CD4-positive, CD25-positive, alpha-beta regulatory T cell (primary cell): Measurements from ENCODE around the gene CST9. TPM values are rescaled to one million over a fixed set of nuclear protein-coding genes. Genes with fewer than 3 reads are reported as not detected.

ENCODE experiments used
- ATAC-seq, 2 donors: fragments of 150-1000 bp; cut with Tn5 transposase; one replicate each; pipeline ENCODE4 v1.10.0; 2021; ENCODE audit warnings: low read depth in 2 of 2, moderate number of reproducible peaks in 2 of 2, moderate library complexity in 1 of 2
- DNase-seq, 3 donors: peaks; one replicate each; pipeline versions ENCODE4 v3.0.0 to v3.0.0-alpha.2; 2012 to 2022; ENCODE audit warnings: mixed read lengths in 1 of 3
- H3K27ac ChIP-seq: one replicate; pipeline ENCODE4 v1.7.0; 2013; ENCODE audit warnings: mild to moderate bottlenecking, low read length; ENCODE audit not compliant: insufficient read depth, poor library complexity, severe bottlenecking
- H3K27me3 ChIP-seq: one replicate; pipeline ENCODE4 v1.7.0; 2013; ENCODE audit warnings: low read length; ENCODE audit not compliant: control insufficient read depth, insufficient read depth
- H3K36me3 ChIP-seq: one replicate; pipeline ENCODE4 v1.7.0; 2013; ENCODE audit warnings: mild to moderate bottlenecking, low read length, moderate library complexity; ENCODE audit not compliant: control insufficient read depth, insufficient read depth
- H3K4me1 ChIP-seq: 2 replicates; pipeline ENCODE4 v1.7.0; 2013; ENCODE audit warnings: mild to moderate bottlenecking, low read length; ENCODE audit not compliant: insufficient read depth, control insufficient read depth, poor library complexity, severe bottlenecking
- H3K4me3 ChIP-seq: one replicate; pipeline ENCODE4 v1.7.0; 2013; ENCODE audit warnings: low read depth, mild to moderate bottlenecking, low read length, moderate library complexity
- H3K9me3 ChIP-seq, 2 experiments: 1 replicate in 1 of 2; 2 replicates in 1 of 2; pipeline ENCODE4 v1.7.0; 2013; ENCODE audit warnings: low read length in 2 of 2, mild to moderate bottlenecking in 1 of 2, moderate library complexity in 1 of 2; ENCODE audit not compliant: control insufficient read depth in 2 of 2
- H3K27ac Mint-ChIP-seq, 3 donors: one replicate each; pipeline ENCODE4 v1.8.0; 2020 to 2022; ENCODE audit warnings: mild to moderate bottlenecking in 3 of 3, mixed read lengths in 3 of 3, moderate library complexity in 2 of 3
- H3K27me3 Mint-ChIP-seq: one replicate; pipeline ENCODE4 v1.8.0; 2022; ENCODE audit warnings: mild to moderate bottlenecking, mixed read lengths
- H3K36me3 Mint-ChIP-seq: one replicate; pipeline ENCODE4 v1.8.0; 2020; ENCODE audit warnings: mixed read lengths
- H3K4me1 Mint-ChIP-seq, 4 donors: one replicate each; pipeline ENCODE4 v1.8.0; 2020 to 2022; ENCODE audit warnings: mixed read lengths in 4 of 4, mild to moderate bottlenecking in 1 of 4
- H3K4me3 Mint-ChIP-seq, 4 donors: one replicate each; pipeline ENCODE4 v1.8.0; 2020 to 2022; ENCODE audit warnings: mild to moderate bottlenecking in 4 of 4, mixed read lengths in 4 of 4, moderate library complexity in 3 of 4
- H3K9me3 Mint-ChIP-seq, 7 donors: one replicate each; pipeline ENCODE4 v1.8.0; 2020 to 2022; ENCODE audit warnings: mixed read lengths in 7 of 7, mild to moderate bottlenecking in 3 of 7, moderate library complexity in 2 of 7
- polyA plus RNA-seq, 4 donors: library from polyadenylated mRNA; unstranded; fragments of 300-500 nt; fragmentation: Illumina TruSeq; gene quantifications; one replicate each; pipeline ENCODE4 v1.2.3, GENCODE V29; 2021
- total RNA-seq: library from RNA; stranded (reverse); gene quantifications from one replicate; pipeline ENCODE4 v1.2.3, GENCODE V29; 2022

CST9 gene, protein sequence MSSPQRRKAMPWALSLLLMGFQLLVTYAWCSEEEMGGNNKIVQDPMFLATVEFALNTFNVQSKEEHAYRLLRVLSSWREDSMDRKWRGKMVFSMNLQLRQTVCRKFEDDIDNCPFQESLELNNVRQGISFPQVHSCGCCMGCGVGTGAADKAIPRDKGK
- total RNA-seq (not detected), polyA plus RNA-seq (not detected)

DNA sequence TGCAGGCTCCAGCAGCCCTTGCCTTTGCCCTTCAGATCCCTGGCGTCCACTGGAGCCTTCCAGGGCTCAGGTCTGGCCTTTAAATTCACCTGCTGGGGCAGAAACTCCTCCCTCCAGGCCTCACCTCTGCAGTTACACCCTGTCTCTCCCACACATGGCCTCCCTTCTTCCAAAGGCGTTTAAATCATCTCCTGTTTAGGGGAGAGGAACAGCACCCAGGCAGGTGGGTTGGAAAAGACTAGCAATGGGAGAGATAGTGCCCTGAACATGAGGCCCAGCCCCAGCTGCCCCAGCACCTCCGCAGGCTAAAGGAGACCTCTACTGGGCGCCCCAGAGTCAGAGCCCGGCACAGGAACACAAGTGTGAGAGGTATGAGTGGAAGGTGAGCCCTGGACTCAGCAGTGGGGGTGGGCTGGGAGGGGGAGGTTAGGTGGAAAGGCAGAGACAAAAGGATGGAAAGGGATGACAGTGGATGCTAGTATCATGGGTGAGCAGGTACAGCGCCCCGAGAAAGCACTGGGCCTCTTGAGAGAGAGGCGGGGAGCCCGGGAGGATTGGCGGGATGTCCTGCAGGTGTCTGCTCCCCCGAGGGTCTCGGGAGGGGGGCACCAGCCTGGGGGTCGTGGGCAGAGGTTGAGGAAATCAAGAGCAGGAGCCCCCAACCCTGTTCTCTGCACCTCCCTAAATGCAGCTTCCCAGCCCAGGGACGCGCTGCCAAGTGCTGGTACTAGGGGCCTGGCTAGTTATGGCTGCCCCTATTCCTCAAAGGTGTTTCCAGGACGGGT lies at the start of gene CST9:
Gene CST9 (minus strand): TSS at position 51 of the 785 bp plus-strand sequence. CDS start 53 bp downstream, outside the sequence.
- Histone ChIP-seq H3K4me1 (no peaks in the 10 kb centered on the region), H3K9me3 (no peaks in the 10 kb centered on the region), H3K27ac (no peak within 1 kb of the TSS), H3K36me3 (no peaks in the 10 kb centered on the region), H3K4me3 (no peak within 1 kb of the TSS), H3K27me3 (no peaks in the 10 kb centered on the region)
- Mint-ChIP-seq H3K4me3 (no peak within 1 kb of the TSS), H3K27me3 (no peaks in the 10 kb centered on the region), H3K9me3 (no peaks in the 10 kb centered on the region), H3K27ac (no peak within 1 kb of the TSS), H3K36me3 (no peaks in the 10 kb centered on the region), H3K4me1 (no peaks in the 10 kb centered on the region)
- DNase-seq (no peak), ATAC-seq (no peak)

GRCh38 chr20:23654717-23655116 lies 49.0 kb upstream of the CST9 start:
- Histone ChIP-seq H3K36me3 (no peaks in the 10 kb centered on the region), H3K27ac (no peak overlapping the region), H3K4me1 (no peaks in the 10 kb centered on the region), H3K27me3 (no peaks in the 10 kb centered on the region), H3K4me3 (no peak overlapping the region), H3K9me3 (no peaks in the 10 kb centered on the region)
- no peak for DNase-seq
- H3K27ac Mint-ChIP-seq = no peak overlapping the region
- no peak for ATAC-seq
- H3K27me3 Mint-ChIP-seq = no peaks in the 10 kb centered on the region
- H3K9me3 Mint-ChIP-seq = no peaks in the 10 kb centered on the region
- H3K4me3 Mint-ChIP-seq = no peak overlapping the region
- no peaks in the 10 kb centered on the region for H3K4me1 Mint-ChIP-seq
- no peaks in the 10 kb centered on the region for H3K36me3 Mint-ChIP-seq

GRCh38 chr20:23654000-23654399 lies 48.3 kb upstream of the CST9 start:
- H3K36me3 Mint-ChIP-seq = no peaks in the 10 kb centered on the region
- H3K36me3 ChIP-seq = no peaks in the 10 kb centered on the region
- H3K4me1 Mint-ChIP-seq = no peaks in the 10 kb centered on the region
- H3K9me3 Mint-ChIP-seq = no peaks in the 10 kb centered on the region
- H3K9me3 ChIP-seq = no peaks in the 10 kb centered on the region
- ATAC-seq (no peak), DNase-seq (no peak)
- H3K27ac ChIP-seq = no peak overlapping the region
- no peak overlapping the region for H3K4me3 ChIP-seq
- no peaks in the 10 kb centered on the region for H3K27me3 ChIP-seq
- no peaks in the 10 kb centered on the region for H3K27me3 Mint-ChIP-seq
- H3K4me1 ChIP-seq = no peaks in the 10 kb centered on the region
- H3K4me3 Mint-ChIP-seq = no peak overlapping the region
- H3K27ac Mint-ChIP-seq = no peak overlapping the region

GRCh38 chr20:23653400-23653938 lies 47.8 kb upstream of the CST9 start:
- Mint-ChIP-seq H3K36me3 (no peaks in the 10 kb centered on the region), H3K27me3 (no peaks in the 10 kb centered on the region), H3K27ac (no peak overlapping the region), H3K9me3 (no peaks in the 10 kb centered on the region), H3K4me1 (no peaks in the 10 kb centered on the region), H3K4me3 (no peak overlapping the region)
- Histone ChIP-seq H3K4me1 (no peaks in the 10 kb centered on the region), H3K9me3 (no peaks in the 10 kb centered on the region), H3K27me3 (no peaks in the 10 kb centered on the region), H3K27ac (no peak overlapping the region), H3K36me3 (no peaks in the 10 kb centered on the region), H3K4me3 (no peak overlapping the region)
- ATAC-seq (no peak), DNase-seq (no peak)

DNA sequence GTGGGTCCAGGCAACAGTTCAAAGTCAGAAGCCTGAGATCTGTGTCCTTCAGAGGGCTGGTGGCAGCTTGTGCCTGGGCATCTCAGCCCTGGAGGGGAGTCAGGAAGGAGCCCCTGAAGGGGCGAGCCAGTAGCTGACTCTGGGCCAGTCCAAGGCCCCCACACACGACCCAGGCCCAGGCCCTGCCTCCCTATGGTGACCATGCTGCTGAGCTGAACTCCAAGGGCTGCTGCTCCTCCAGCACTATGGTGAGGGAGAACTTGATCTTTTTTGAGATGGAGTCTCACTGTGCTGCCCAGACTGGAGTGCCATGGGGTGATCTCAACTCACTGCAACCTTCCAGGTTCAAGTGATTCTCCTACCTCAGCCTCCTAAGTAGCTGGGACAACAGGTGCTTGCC lies 47.2 kb upstream of the CST9 start:
- no peak for ATAC-seq
- H3K27ac ChIP-seq = no peak overlapping the region
- no peaks in the 10 kb centered on the region for H3K27me3 ChIP-seq

GRCh38 chr20:23652371-23652770 lies 46.7 kb upstream of the CST9 start:
- Mint-ChIP-seq H3K9me3 (no peaks in the 10 kb centered on the region), H3K4me3 (no peak overlapping the region), H3K27ac (no peak overlapping the region), H3K27me3 (no peaks in the 10 kb centered on the region), H3K36me3 (no peaks in the 10 kb centered on the region), H3K4me1 (no peaks in the 10 kb centered on the region)
- ATAC-seq (no peak), DNase-seq (no peak)
- no peaks in the 10 kb centered on the region for H3K36me3 ChIP-seq
- no peaks in the 10 kb centered on the region for H3K27me3 ChIP-seq
- no peak overlapping the region for H3K4me3 ChIP-seq
- no peaks in the 10 kb centered on the region for H3K9me3 ChIP-seq
- no peaks in the 10 kb centered on the region for H3K4me1 ChIP-seq
- H3K27ac ChIP-seq = no peak overlapping the region

More for the DNA sequence above, 47.2 kb upstream of the CST9 start:
- no peaks in the 10 kb centered on the region for H3K36me3 ChIP-seq
- Mint-ChIP-seq H3K27me3 (no peaks in the 10 kb centered on the region), H3K4me1 (no peaks in the 10 kb centered on the region), H3K27ac (no peak overlapping the region), H3K36me3 (no peaks in the 10 kb centered on the region), H3K9me3 (no peaks in the 10 kb centered on the region), H3K4me3 (no peak overlapping the region)
- H3K4me1 ChIP-seq = no peaks in the 10 kb centered on the region
- no peaks in the 10 kb centered on the region for H3K9me3 ChIP-seq
- no peak overlapping the region for H3K4me3 ChIP-seq
- no peak for DNase-seq

GRCh38 chr20:23651117-23651516 lies 45.4 kb upstream of the CST9 start:
- no peaks in the 10 kb centered on the region for H3K9me3 Mint-ChIP-seq
- H3K27me3 Mint-ChIP-seq = no peaks in the 10 kb centered on the region
- Histone ChIP-seq H3K27ac (no peak overlapping the region), H3K4me3 (no peak overlapping the region), H3K36me3 (no peaks in the 10 kb centered on the region), H3K9me3 (no peaks in the 10 kb centered on the region), H3K27me3 (no peaks in the 10 kb centered on the region), H3K4me1 (no peaks in the 10 kb centered on the region)
- ATAC-seq (no peak), DNase-seq (no peak)
- no peak overlapping the region for H3K4me3 Mint-ChIP-seq
- no peak overlapping the region for H3K27ac Mint-ChIP-seq
- H3K36me3 Mint-ChIP-seq = no peaks in the 10 kb centered on the region
- H3K4me1 Mint-ChIP-seq = no peaks in the 10 kb centered on the region
